Esophagus muscularis mucosa (tissue), 4 donors: ENCODE measurements around the gene HOXB1.
A peak's percentile ranks its signal among the peaks of the same experiment; 100 is the strongest.

Source experiments
- EP300 ChIP-seq: sonication (generic); formaldehyde crosslinking; IDR thresholded peaks from one replicate; pipeline ENCODE4 v1.6.1; 2017; ENCODE audit warnings: antibody characterized with exemption
- POLR2A ChIP-seq: fragments of 450-650 bp; IDR thresholded peaks from one replicate; pipeline ENCODE4 v1.6.1; 2017; ENCODE audit warnings: antibody characterized with exemption, moderate library complexity, mild to moderate bottlenecking, low read depth
- POLR2AphosphoS5 ChIP-seq, 2 donors: sonication (generic); formaldehyde crosslinking; IDR thresholded peaks; one replicate each; pipeline ENCODE4 v1.6.1; 2017; ENCODE audit warnings: antibody characterized with exemption in 2 of 2
- TF ChIP-seq, protein P1 (sequence below), 3 experiments: fragments of 200-600 bp in 2 of 3; fragments of 450-650 bp in 1 of 3; sonication (generic) in 2 of 3; IDR thresholded peaks; one replicate each; pipeline ENCODE4 v1.5.1; 2017 to 2019; ENCODE audit warnings: antibody characterized with exemption in 3 of 3, mild to moderate bottlenecking in 2 of 3, moderate library complexity in 1 of 3

DNA sequence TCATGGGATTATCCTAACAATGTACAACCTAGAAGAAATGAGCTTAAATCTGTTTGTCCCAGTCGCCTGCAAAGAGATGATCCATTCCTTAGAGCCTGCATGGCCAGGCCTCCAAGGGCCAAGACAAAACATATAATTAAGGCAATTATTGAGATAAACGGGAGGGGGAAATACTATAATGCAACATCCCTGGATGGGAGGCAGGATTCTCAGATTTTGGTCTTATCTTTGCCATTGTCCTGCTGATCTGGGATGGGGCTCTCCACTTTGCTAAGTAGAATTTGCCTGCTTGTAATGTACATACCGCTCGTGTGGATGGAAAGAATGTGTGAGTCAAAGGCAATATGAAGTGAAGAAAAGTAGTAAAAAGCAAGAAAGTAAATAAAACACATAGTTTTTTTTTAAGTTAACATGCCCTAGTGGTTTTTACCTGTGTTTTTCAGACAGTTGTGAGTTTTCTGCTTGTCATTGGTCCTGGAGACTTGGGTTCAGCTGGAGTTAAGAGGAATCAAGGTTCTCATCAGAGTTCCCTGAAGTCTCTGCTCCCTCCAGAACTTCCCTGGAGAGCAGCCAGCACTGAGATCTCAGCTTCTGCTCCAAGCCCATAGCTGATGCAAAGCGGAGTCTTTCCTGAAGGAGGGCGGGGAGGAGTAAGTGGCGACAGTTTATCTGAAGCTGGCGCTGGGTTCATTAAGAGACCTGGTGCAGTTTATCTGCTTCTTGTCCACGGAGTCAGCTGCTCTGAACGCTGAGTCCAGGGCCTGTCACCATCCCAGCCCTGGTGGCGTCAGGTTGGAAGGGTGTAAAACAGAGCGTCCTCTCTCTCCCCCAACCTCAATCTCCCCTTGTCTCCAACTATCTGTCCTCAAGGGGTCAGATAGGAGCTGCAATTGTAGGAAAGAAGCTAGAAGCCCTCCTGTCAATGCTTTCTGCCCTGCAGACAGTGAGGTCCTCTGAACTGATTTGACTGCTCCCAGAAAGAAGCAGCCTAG, 30.1 kb downstream of the HOXB1 start:
- TF ChIP-seq, protein P1, sequence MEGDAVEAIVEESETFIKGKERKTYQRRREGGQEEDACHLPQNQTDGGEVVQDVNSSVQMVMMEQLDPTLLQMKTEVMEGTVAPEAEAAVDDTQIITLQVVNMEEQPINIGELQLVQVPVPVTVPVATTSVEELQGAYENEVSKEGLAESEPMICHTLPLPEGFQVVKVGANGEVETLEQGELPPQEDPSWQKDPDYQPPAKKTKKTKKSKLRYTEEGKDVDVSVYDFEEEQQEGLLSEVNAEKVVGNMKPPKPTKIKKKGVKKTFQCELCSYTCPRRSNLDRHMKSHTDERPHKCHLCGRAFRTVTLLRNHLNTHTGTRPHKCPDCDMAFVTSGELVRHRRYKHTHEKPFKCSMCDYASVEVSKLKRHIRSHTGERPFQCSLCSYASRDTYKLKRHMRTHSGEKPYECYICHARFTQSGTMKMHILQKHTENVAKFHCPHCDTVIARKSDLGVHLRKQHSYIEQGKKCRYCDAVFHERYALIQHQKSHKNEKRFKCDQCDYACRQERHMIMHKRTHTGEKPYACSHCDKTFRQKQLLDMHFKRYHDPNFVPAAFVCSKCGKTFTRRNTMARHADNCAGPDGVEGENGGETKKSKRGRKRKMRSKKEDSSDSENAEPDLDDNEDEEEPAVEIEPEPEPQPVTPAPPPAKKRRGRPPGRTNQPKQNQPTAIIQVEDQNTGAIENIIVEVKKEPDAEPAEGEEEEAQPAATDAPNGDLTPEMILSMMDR (IDR thresholded peaks at IDR 0.05) = peak; percentile 15 to 29 (median 29)
- TF ChIP-seq POLR2AphosphoS5 (IDR thresholded peaks at IDR 0.05) (no peak), POLR2A (no peak), EP300 (no peak)
